SU-DHL-6 (cell line): Measurements from ENCODE around the gene KRT25.

Source experiments
- EZH2phosphoT487 ChIP-seq: fragments of 200-600 bp; sonication (generic), shearing (Covaris generic); conservative IDR thresholded peaks from 2 replicates; pipeline ENCODE4 v1.6.1; 2018; ENCODE audit warnings: mild to moderate bottlenecking, antibody characterized with exemption, low read length, moderate library complexity, mixed read lengths
- TF ChIP-seq, protein P1 (sequence below): fragments of 200-600 bp; sonication (generic); IDR thresholded peaks from one replicate; pipeline ENCODE4 v1.5.1; 2017; ENCODE audit warnings: antibody characterized with exemption, mild to moderate bottlenecking, low read length, moderate library complexity; ENCODE audit not compliant: insufficient read depth, poor library complexity, severe bottlenecking

DNA sequence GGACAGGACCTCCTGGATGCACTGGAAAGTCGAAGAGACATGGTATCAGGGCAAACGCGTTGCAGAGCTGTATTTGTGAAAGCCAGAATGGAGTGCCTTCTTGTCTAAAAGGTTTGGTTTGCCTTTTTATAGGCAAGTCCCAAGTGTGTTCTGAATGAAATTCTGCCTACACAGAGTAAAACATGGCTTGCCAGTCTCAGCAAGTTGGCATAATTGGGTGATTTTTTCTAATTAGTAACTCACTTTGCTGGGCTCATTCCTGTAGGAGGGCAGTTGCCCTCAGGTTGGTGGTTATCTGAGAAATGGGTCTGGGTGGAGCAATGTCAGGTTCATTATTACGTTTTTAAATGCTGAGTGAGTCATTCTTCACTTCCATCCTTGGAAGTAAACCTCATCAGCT is at the start of gene KRT25:
- TF ChIP-seq, protein P1, sequence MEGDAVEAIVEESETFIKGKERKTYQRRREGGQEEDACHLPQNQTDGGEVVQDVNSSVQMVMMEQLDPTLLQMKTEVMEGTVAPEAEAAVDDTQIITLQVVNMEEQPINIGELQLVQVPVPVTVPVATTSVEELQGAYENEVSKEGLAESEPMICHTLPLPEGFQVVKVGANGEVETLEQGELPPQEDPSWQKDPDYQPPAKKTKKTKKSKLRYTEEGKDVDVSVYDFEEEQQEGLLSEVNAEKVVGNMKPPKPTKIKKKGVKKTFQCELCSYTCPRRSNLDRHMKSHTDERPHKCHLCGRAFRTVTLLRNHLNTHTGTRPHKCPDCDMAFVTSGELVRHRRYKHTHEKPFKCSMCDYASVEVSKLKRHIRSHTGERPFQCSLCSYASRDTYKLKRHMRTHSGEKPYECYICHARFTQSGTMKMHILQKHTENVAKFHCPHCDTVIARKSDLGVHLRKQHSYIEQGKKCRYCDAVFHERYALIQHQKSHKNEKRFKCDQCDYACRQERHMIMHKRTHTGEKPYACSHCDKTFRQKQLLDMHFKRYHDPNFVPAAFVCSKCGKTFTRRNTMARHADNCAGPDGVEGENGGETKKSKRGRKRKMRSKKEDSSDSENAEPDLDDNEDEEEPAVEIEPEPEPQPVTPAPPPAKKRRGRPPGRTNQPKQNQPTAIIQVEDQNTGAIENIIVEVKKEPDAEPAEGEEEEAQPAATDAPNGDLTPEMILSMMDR: no peak
- no peak for TF ChIP-seq EZH2phosphoT487
